IMR-90 (cell line): ENCODE results near the gene TPSB2. TPM values are rescaled to one million over a fixed set of nuclear protein-coding genes. Genes with fewer than 3 reads are reported as not detected.
"Not testable (repeated sequence)": the region's sequence is repeated elsewhere in the genome, so short reads cannot be mapped to it uniquely, and the experiment has no call there.

Experiments used
- ATAC-seq: fragments of 200-7000 bp; cut with Tn5 transposase; 2 replicates; pipeline ENCODE4 v1.9.1; 2020; ENCODE audit warnings: low read depth, mild to moderate bottlenecking, moderate library complexity
- BruUV-seq: library from RNA; stranded (reverse); fragments of 400-500 nt; replicated peaks from 2 replicates; lab custom pipeline; 2021; lab: Mats Ljungman, UMichigan
- CTCF ChIA-PET: fragments of 300-600 bp; formaldehyde crosslinking; extraction: SDS; loops from one replicate; lab custom pipeline; 2021; ENCODE audit warnings: antibody characterized with exemption; lab: Yijun Ruan, JAX
- POLR2A ChIA-PET: fragments of 300-600 bp; sonication (Branson Sonifier 250); formaldehyde crosslinking; loops from one replicate; lab custom pipeline; 2022; ENCODE audit warnings: antibody characterized with exemption; ENCODE audit not compliant: unreplicated experiment; lab: Charles Lee
- DNase-seq: peaks from one replicate; pipeline ENCODE4 v3.0.0; 2013
- H2AFZ ChIP-seq: replicated peaks from 2 replicates; pipeline ENCODE3; 2013; ENCODE audit warnings: low read length, mild to moderate bottlenecking; ENCODE audit not compliant: poor library complexity
- H2AK5ac ChIP-seq: 2 replicates; pipeline ENCODE4 v1.6.1; 2013; ENCODE audit warnings: low read depth, low read length, inconsistent platforms
- H2AK9ac ChIP-seq: replicated peaks from 2 replicates; pipeline ENCODE3; 2013; ENCODE audit warnings: mild to moderate bottlenecking, low read depth, low read length, moderate library complexity; ENCODE audit not compliant: poor library complexity
- H2BK120ac ChIP-seq: 2 replicates; pipeline ENCODE4 v1.6.1; 2013; ENCODE audit warnings: low read depth, low read length, inconsistent platforms
- H2BK15ac ChIP-seq: 3 replicates; pipeline ENCODE4 v1.6.1; 2013; ENCODE audit warnings: low read depth, low read length, inconsistent platforms
- H2BK20ac ChIP-seq: 2 replicates; pipeline ENCODE4 v1.6.1; 2013; ENCODE audit warnings: low read depth, mild to moderate bottlenecking, inconsistent platforms, low read length, moderate library complexity
- H2BK5ac ChIP-seq: 2 replicates; pipeline ENCODE4 v1.6.1; 2013; ENCODE audit warnings: mild to moderate bottlenecking, low read depth, low read length, inconsistent platforms; ENCODE audit not compliant: poor library complexity, severe bottlenecking
- H3K14ac ChIP-seq: replicated peaks from 2 replicates; pipeline ENCODE4 v1.6.1; 2013; ENCODE audit warnings: low read depth, low read length, inconsistent platforms
- H3K18ac ChIP-seq: 2 replicates; pipeline ENCODE4 v1.6.1; 2013; ENCODE audit warnings: low read depth, low read length, control low read depth
- H3K23ac ChIP-seq: 2 replicates; pipeline ENCODE4 v1.6.1; 2013; ENCODE audit warnings: low read depth, low read length, inconsistent platforms
- H3K27ac ChIP-seq: 2 replicates; pipeline ENCODE4 v1.5.1; 2013; ENCODE audit warnings: mild to moderate bottlenecking, control low read depth, low read length; ENCODE audit not compliant: insufficient read depth
- H3K27me3 ChIP-seq: 2 replicates; pipeline ENCODE4 v1.6.1; 2013; ENCODE audit warnings: low read length; ENCODE audit not compliant: control insufficient read depth, insufficient read depth
- H3K36me3 ChIP-seq: 2 replicates; pipeline ENCODE4 v1.6.1; 2013; ENCODE audit warnings: low read length, mixed read lengths; ENCODE audit not compliant: control insufficient read depth, insufficient read depth
- H3K4ac ChIP-seq: 2 replicates; pipeline ENCODE4 v1.6.1; 2013; ENCODE audit warnings: low read depth, low read length, inconsistent platforms
- H3K4me1 ChIP-seq: 2 replicates; pipeline ENCODE4 v1.6.1; 2013; ENCODE audit warnings: low read length, mixed read lengths; ENCODE audit not compliant: control insufficient read depth, insufficient read depth
- H3K4me2 ChIP-seq: 2 replicates; pipeline ENCODE4 v1.6.1; 2013; ENCODE audit warnings: low read depth, mild to moderate bottlenecking, control low read depth, low read length, moderate library complexity
- H3K4me3 ChIP-seq: 2 replicates; pipeline ENCODE4 v1.5.1; 2013; ENCODE audit warnings: low read depth, mild to moderate bottlenecking, control low read depth, low read length, moderate library complexity; ENCODE audit not compliant: insufficient read depth
- H3K56ac ChIP-seq: 2 replicates; pipeline ENCODE4 v1.6.1; 2013; ENCODE audit warnings: low read length, inconsistent platforms; ENCODE audit not compliant: insufficient read depth; ENCODE audit errors: extremely low read depth
- H3K79me1 ChIP-seq, 2 experiments: 2 replicates each; pipeline ENCODE4 v1.6.1; 2013; ENCODE audit warnings: low read length in 2 of 2, inconsistent platforms in 1 of 2, low read depth in 1 of 2
- H3K9ac ChIP-seq: 2 replicates; pipeline ENCODE4 v1.6.1; 2013; ENCODE audit warnings: low read depth, low read length, control low read depth
- H3K9me1 ChIP-seq: 2 replicates; pipeline ENCODE4 v1.6.1; 2013; ENCODE audit warnings: low read length, inconsistent platforms; ENCODE audit not compliant: insufficient read depth
- H3K9me3 ChIP-seq: 2 replicates; pipeline ENCODE4 v1.6.1; 2013; ENCODE audit warnings: low read length; ENCODE audit not compliant: control insufficient read depth, insufficient read depth
- H4K20me1 ChIP-seq: 2 replicates; pipeline ENCODE4 v1.6.1; 2013; ENCODE audit warnings: low read length, inconsistent platforms; ENCODE audit not compliant: insufficient read depth
- H4K5ac ChIP-seq: 2 replicates; pipeline ENCODE4 v1.6.1; 2013; ENCODE audit warnings: mild to moderate bottlenecking, low read depth, low read length, control low read depth
- H4K8ac ChIP-seq, 2 experiments: 2 replicates each; pipeline ENCODE4 v1.6.1; 2013; ENCODE audit warnings: low read depth in 2 of 2, low read length in 2 of 2, control low read depth in 1 of 2, inconsistent platforms in 1 of 2
- H4K91ac ChIP-seq: 2 replicates; pipeline ENCODE4 v1.6.1; 2013; ENCODE audit warnings: low read depth, low read length, inconsistent platforms; ENCODE audit not compliant: insufficient read depth
- MAFK ChIP-seq: IDR thresholded peaks from 2 replicates; pipeline ENCODE4 v1.6.1; 2012; ENCODE audit warnings: low read depth, low read length, improper control_type of control experiment
- NFE2L2 ChIP-seq: fragments of 150-350 bp; IDR thresholded peaks from 2 replicates; pipeline ENCODE4 v1.6.1; 2016; ENCODE audit warnings: low read depth, mild to moderate bottlenecking, low read length
- WGBS, 2 experiments: methylation state at CpG; one replicate each; pipeline versions ENCODE4 v1.1.5 to v1.1.7; 2013; ENCODE audit warnings: missing lambda C conversion rate in 2 of 2; ENCODE audit not compliant: insufficient read length in 1 of 2; ENCODE audit errors: extremely low coverage in 2 of 2; 5-methylcytosine and 5-hydroxymethylcytosine counted together
- dilution Hi-C: fragments of 300-500 bp; cut with HindIII; formaldehyde crosslinking; loops from one replicate; pipeline ENCODE4 v1.14.3; 2018; ENCODE audit warnings: low sequenced_read_pairs; ENCODE audit not compliant: unreplicated experiment
- in situ Hi-C: fragments of 300-500 bp; cut with MboI; formaldehyde crosslinking; loops from 3 replicates; pipeline ENCODE4 v1.14.3; 2019; ENCODE audit warnings: low sequenced_read_pairs, inconsistent platforms, mixed read lengths
- intact Hi-C: fragments of 100-400 bp; cut with micrococcal nuclease; formaldehyde crosslinking; loops from 2 replicates; pipeline ENCODE4 v1.10.0; 2022
- polyA plus RNA-seq, 3 experiments: library from polyadenylated mRNA; depleted of rRNA; stranded (reverse); fragments of >200 nt; gene quantifications; 2 replicates each; pipeline ENCODE4 v1.2.3, GENCODE V29; 2012; ENCODE audit warnings: low replicate concordance in 1 of 3
- total RNA-seq: library from RNA; depleted of rRNA; stranded (reverse); fragments of >200 nt; gene quantifications from 2 replicates; pipeline ENCODE4 v1.2.3, GENCODE V29; 2012

The TPSB2 gene
- total and polyA plus RNA-seq, 2 of the 4 experiments (the other 2 are of a cell fraction): not detected

DNA sequence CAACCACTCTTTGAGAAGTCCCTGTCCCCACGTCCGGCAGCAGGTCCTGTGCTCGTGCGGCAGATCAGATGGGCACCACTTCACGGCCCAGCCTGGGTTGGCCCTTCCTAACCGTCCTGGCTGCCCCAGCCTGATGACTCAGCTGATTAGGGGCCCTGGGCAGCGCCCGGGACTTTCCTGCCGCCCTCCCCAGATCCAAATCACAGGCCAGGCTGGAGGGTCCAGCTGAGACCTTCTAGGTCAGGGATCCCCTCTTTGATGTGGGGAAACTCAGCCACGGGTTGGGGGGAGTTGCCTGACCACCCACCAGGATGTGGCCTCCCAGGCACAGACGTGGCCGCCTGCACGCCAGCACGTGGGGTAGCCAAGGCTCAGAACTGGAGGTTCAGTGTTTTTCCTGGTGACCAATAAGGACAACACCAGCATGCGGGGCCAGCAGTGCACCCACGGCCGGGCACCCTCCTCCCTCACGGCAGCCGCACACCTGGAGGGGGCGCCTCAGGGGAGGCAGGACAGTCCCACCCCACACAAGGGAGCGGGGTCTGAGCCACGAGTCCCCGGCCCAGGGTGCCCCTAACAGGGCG, 4.2 kb downstream of the TPSB2 start:
- H3K4ac ChIP-seq, H3K36me3 ChIP-seq, H2BK120ac ChIP-seq, dilution Hi-C loops, DNase-seq, H3K4me2 ChIP-seq, H2AFZ ChIP-seq, intact Hi-C loops, H3K9me3 ChIP-seq, H3K4me3 ChIP-seq, H2AK9ac ChIP-seq, H4K5ac ChIP-seq, H4K8ac ChIP-seq, H3K9me1 ChIP-seq, H3K27ac ChIP-seq, H3K14ac ChIP-seq, H2BK5ac ChIP-seq, H3K79me1 ChIP-seq, POLR2A ChIA-PET, H4K91ac ChIP-seq, in situ Hi-C loops, H2AK5ac ChIP-seq, H3K18ac ChIP-seq, BruUV-seq, H3K23ac ChIP-seq, H3K9ac ChIP-seq, H2BK20ac ChIP-seq, H4K20me1 ChIP-seq, H3K27me3 ChIP-seq, H2BK15ac ChIP-seq, H3K56ac ChIP-seq, H3K4me1 ChIP-seq: not testable (repeated sequence)
- peak; percentile 62 for ATAC-seq
- no CpG with 5 or more reads among the region's 24 CpGs for WGBS, 2 experiments
- CTCF ChIA-PET: interaction anchor here (0.6 kb wide), 1 partner anchor 612 kb away, joined by 3 read pairs; no protein-coding TSS in a partner anchor
- TF ChIP-seq NFE2L2 (0 out of 2 replicates have a peak, but pooled peaks have one; percentile 12), MAFK (0 out of 2 replicates have a peak, but pooled peaks have one; percentile 3)
